Neuronal stem cell (in vitro differentiated cells): ENCODE results near the gene CYP2E1. TPM values are rescaled to one million over a fixed set of nuclear protein-coding genes. Genes with fewer than 3 reads are reported as not detected.

Experiments used
- DNase-seq: peaks from one replicate; pipeline ENCODE4 v3.0.0-alpha.2; 2013; ENCODE audit warnings: low spot score
- H2AFZ ChIP-seq: one replicate; pipeline ENCODE4 v1.6.1; 2013; ENCODE audit warnings: mild to moderate bottlenecking, low read length, inconsistent platforms
- H2AK5ac ChIP-seq: 2 replicates; pipeline ENCODE4 v1.6.1; 2013; ENCODE audit warnings: low read depth, mild to moderate bottlenecking, inconsistent platforms, low read length, moderate library complexity, mixed read lengths
- H2BK120ac ChIP-seq: 2 replicates; pipeline ENCODE4 v1.6.1; 2013; ENCODE audit warnings: low read depth, mild to moderate bottlenecking, inconsistent platforms, low read length, moderate library complexity, mixed read lengths
- H2BK12ac ChIP-seq: one replicate; pipeline ENCODE4 v1.6.1; 2013; ENCODE audit warnings: low read length, inconsistent platforms
- H2BK15ac ChIP-seq: 2 replicates; pipeline ENCODE4 v1.6.1; 2013; ENCODE audit warnings: mild to moderate bottlenecking, low read length, inconsistent platforms, mixed read lengths
- H2BK5ac ChIP-seq: one replicate; pipeline ENCODE4 v1.6.1; 2013; ENCODE audit warnings: inconsistent platforms, mild to moderate bottlenecking, low read length, moderate library complexity
- H3K14ac ChIP-seq: one replicate; pipeline ENCODE4 v1.6.1; 2013; ENCODE audit warnings: low read length, inconsistent platforms
- H3K18ac ChIP-seq: 2 replicates; pipeline ENCODE4 v1.6.1; 2013; ENCODE audit warnings: low read length, inconsistent platforms
- H3K23ac ChIP-seq: 2 replicates; pipeline ENCODE4 v1.6.1; 2013; ENCODE audit warnings: low read depth, mild to moderate bottlenecking, mixed read lengths, low read length, inconsistent platforms; ENCODE audit not compliant: poor library complexity
- H3K27ac ChIP-seq: replicated peaks from 3 replicates; pipeline ENCODE4 v1.5.1; 2013; ENCODE audit warnings: low read length, inconsistent platforms
- H3K27me3 ChIP-seq, 3 experiments: 2 replicates each; pipeline ENCODE4 v1.6.1; 2013; ENCODE audit warnings: low read length in 3 of 3, mild to moderate bottlenecking in 2 of 3, inconsistent platforms in 1 of 3, low read depth in 1 of 3, mixed read lengths in 1 of 3, moderate library complexity in 1 of 3; ENCODE audit not compliant: control insufficient read depth in 3 of 3, insufficient read depth in 3 of 3
- H3K36me3 ChIP-seq, 2 donors: replicated peaks in 1 of 2; 2 replicates each; pipeline ENCODE4 v1.6.1; 2013; ENCODE audit warnings: low read length in 2 of 2; ENCODE audit not compliant: control insufficient read depth in 2 of 2, insufficient read depth in 2 of 2
- H3K4ac ChIP-seq: 2 replicates; pipeline ENCODE4 v1.6.1; 2013; ENCODE audit warnings: inconsistent platforms, mild to moderate bottlenecking, low read length, moderate library complexity
- H3K4me1 ChIP-seq, 2 donors: 1 replicate in 1 of 2; 2 replicates in 1 of 2; pipeline ENCODE4 v1.6.1; 2013; ENCODE audit warnings: low read length in 2 of 2, low read depth in 1 of 2; ENCODE audit not compliant: control insufficient read depth in 2 of 2, insufficient read depth in 1 of 2
- H3K4me2 ChIP-seq: one replicate; pipeline ENCODE4 v1.6.1; 2013; ENCODE audit warnings: mild to moderate bottlenecking, low read length, inconsistent platforms; ENCODE audit not compliant: insufficient read depth, poor library complexity, severe bottlenecking
- H3K4me3 ChIP-seq, 2 donors: 2 replicates each; pipeline ENCODE4 v1.5.1; 2013; ENCODE audit warnings: low read length in 2 of 2, mild to moderate bottlenecking in 2 of 2, inconsistent platforms in 1 of 2, moderate library complexity in 1 of 2
- H3K79me1 ChIP-seq: one replicate; pipeline ENCODE4 v1.6.1; 2013; ENCODE audit warnings: low read depth, mild to moderate bottlenecking, inconsistent platforms, low read length, moderate library complexity
- H3K9ac ChIP-seq: one replicate; pipeline ENCODE4 v1.6.1; 2013; ENCODE audit warnings: mild to moderate bottlenecking, low read depth, low read length, inconsistent platforms; ENCODE audit not compliant: poor library complexity
- H3K9me3 ChIP-seq, 2 donors: replicated peaks in 1 of 2; 2 replicates each; pipeline versions ENCODE3 to v1.6.1; 2013; ENCODE audit warnings: low read length in 2 of 2, mild to moderate bottlenecking in 2 of 2, inconsistent platforms in 1 of 2, low read depth in 1 of 2, mixed read lengths in 1 of 2, moderate library complexity in 1 of 2; ENCODE audit not compliant: control insufficient read depth in 2 of 2, insufficient read depth in 1 of 2
- H4K8ac ChIP-seq: one replicate; pipeline ENCODE4 v1.6.1; 2013; ENCODE audit warnings: low read depth, mild to moderate bottlenecking, inconsistent platforms, low read length, moderate library complexity
- H4K91ac ChIP-seq: one replicate; pipeline ENCODE4 v1.6.1; 2013; ENCODE audit warnings: low read length, low read depth, mild to moderate bottlenecking, inconsistent platforms; ENCODE audit not compliant: poor library complexity
- WGBS, 2 donors: extraction: QIAGEN DNeasy Blood & Tissue Kit; methylation state at CpG; one replicate each; pipeline ENCODE4 v1.1.7; 2013; ENCODE audit warnings: missing lambda C conversion rate in 2 of 2, mixed read lengths in 1 of 2; ENCODE audit not compliant: insufficient read length in 2 of 2, insufficient replicate concordance in 1 of 2; ENCODE audit errors: extremely low coverage in 2 of 2; 5-methylcytosine and 5-hydroxymethylcytosine counted together
- polyA plus RNA-seq, 2 experiments: library from polyadenylated mRNA; stranded (reverse); fragments of 200-250 nt; gene quantifications; one replicate each; pipeline ENCODE4 v1.2.3, GENCODE V29; 2013

CYP2E1 gene
- polyA plus RNA-seq (2013, experiment 1 of 2) = 1.2 TPM
- 0.86 TPM for polyA plus RNA-seq (2013, experiment 2 of 2)

DNA sequence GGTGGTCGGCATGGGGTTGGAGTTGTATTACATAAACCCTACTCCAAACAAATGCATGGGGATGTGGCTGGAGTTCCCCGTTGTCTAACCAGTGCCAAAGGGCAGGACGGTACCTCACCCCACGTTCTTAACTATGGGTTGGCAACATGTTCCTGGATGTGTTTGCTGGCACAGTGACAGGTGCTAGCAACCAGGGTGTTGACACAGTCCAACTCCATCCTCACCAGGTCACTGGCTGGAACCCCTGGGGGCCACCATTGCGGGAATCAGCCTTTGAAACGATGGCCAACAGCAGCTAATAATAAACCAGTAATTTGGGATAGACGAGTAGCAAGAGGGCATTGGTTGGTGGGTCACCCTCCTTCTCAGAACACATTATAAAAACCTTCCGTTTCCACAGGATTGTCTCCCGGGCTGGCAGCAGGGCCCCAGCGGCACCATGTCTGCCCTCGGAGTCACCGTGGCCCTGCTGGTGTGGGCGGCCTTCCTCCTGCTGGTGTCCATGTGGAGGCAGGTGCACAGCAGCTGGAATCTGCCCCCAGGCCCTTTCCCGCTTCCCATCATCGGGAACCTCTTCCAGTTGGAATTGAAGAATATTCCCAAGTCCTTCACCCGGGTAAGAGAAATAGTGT, at the start of gene CYP2E1:
Gene CYP2E1 (plus strand): TSS at position 407 of the 632 bp plus-strand sequence. CDS start 33 bp downstream, at position 440.
- no peak within 1 kb of the TSS for H4K8ac ChIP-seq
- no peaks in the 10 kb centered on the region for H3K79me1 ChIP-seq
- H2BK5ac ChIP-seq = no peak within 1 kb of the TSS
- no peaks in the 10 kb centered on the region for H3K4me1 ChIP-seq
- H3K9me3 ChIP-seq = peaks cover 0 to 41% of the 10 kb centered on the region in 2 donors
- H4K91ac ChIP-seq = no peak within 1 kb of the TSS
- no peak within 1 kb of the TSS for H2AFZ ChIP-seq
- no peak within 1 kb of the TSS for H3K9ac ChIP-seq
- H2BK15ac ChIP-seq = no peak within 1 kb of the TSS
- H2BK120ac ChIP-seq = no peak within 1 kb of the TSS
- peaks cover 0 to 24% (median 0%) of the 10 kb centered on the region in 3 experiments for H3K27me3 ChIP-seq
- H3K4ac ChIP-seq = no peak within 1 kb of the TSS
- H3K27ac ChIP-seq = no peak within 1 kb of the TSS
- H2BK12ac ChIP-seq = no peak within 1 kb of the TSS
- H2AK5ac ChIP-seq = no peak within 1 kb of the TSS
- no CpG with 5 or more reads among the region's 16 CpGs for WGBS, 2 donors
- H3K36me3 ChIP-seq = no peaks in the 10 kb centered on the region
- H3K14ac ChIP-seq = no peak within 1 kb of the TSS
- no peak within 1 kb of the TSS for H3K18ac ChIP-seq
- no peak within 1 kb of the TSS for H3K23ac ChIP-seq
- peak within 1 kb of the TSS in 1 of 2 donors; percentile 3 for H3K4me3 ChIP-seq
- no peak within 1 kb of the TSS for H3K4me2 ChIP-seq
- DNase-seq = no peak

DNA sequence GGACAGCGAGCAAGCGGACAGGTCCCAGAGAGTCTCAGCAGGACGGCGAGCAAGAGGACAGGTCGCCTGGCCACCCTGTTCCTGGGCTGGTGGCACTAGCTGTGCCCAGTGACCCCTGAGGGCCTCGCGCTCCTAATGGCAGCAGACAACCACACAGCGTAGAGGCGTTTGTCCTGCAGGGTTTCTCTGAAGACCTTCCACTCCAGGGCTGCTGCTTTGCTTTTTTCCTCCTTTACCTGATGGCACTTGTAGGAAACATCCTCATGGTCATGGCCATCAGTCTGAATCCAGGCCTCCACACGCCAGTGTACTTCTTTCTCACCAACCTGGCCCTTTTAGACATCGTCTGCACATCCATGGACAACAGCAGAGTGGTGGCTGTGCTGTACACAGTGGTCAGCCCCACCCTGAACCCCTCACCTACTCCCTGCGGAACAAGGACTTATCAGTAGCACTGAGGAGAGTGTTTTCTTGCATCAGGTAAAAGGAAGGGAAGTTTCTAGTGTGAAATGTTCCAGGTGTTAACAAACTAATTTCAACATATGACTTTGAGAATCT, 46.0 kb upstream of the CYP2E1 start:
- no peak overlapping the region for H2AFZ ChIP-seq
- H3K27me3 ChIP-seq = peaks cover 0 to 17% (median 0%) of the 10 kb centered on the region in 3 experiments
- H2BK15ac ChIP-seq = no peak overlapping the region
- WGBS, 2 donors = no CpG with 5 or more reads among the region's 12 CpGs
- no peaks in the 10 kb centered on the region for H3K36me3 ChIP-seq
- H3K9me3 ChIP-seq = peaks cover 5 to 18% of the 10 kb centered on the region in 2 donors
- no peak overlapping the region for H3K4me2 ChIP-seq
- no peak for DNase-seq
- no peak overlapping the region for H3K4ac ChIP-seq
- H3K9ac ChIP-seq = no peak overlapping the region
- no peak overlapping the region for H2AK5ac ChIP-seq
- no peak overlapping the region for H3K14ac ChIP-seq
- H2BK12ac ChIP-seq = no peak overlapping the region
- H2BK5ac ChIP-seq = no peak overlapping the region
- H4K8ac ChIP-seq = no peak overlapping the region
- H2BK120ac ChIP-seq = no peak overlapping the region
- H3K27ac ChIP-seq = no peak overlapping the region
- H4K91ac ChIP-seq = no peak overlapping the region
- H3K79me1 ChIP-seq = no peaks in the 10 kb centered on the region
- H3K4me3 ChIP-seq = no peak overlapping the region
- no peak overlapping the region for H3K23ac ChIP-seq
- no peaks in the 10 kb centered on the region for H3K4me1 ChIP-seq
- H3K18ac ChIP-seq = no peak overlapping the region

DNA sequence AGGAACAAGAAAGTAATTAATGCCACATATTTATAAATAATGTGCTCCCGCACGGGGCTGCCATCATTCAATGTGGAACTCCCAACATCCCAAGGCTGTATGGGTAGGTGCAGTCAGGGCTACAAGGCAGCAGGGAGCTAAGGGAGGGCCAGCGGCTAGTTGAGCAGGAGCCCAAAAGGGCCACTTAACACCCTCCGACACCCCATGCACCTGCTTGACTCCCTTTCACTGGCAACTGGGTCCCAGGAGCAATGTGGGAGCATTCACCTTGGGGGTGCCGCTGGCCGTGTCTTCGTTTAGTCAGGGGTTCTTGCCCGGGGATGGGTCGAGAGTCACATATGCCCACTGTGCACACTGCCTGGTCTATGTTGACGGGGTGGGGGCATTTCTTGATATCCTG, 45.5 kb upstream of the CYP2E1 start:
- H3K27ac ChIP-seq = no peak overlapping the region
- H4K91ac ChIP-seq = no peak overlapping the region
- no CpG with 5 or more reads among the region's 10 CpGs for WGBS, 2 donors
- H3K36me3 ChIP-seq = no peaks in the 10 kb centered on the region
- no peak overlapping the region for H3K23ac ChIP-seq
- no peak overlapping the region for H3K14ac ChIP-seq
- no peak overlapping the region for H2BK5ac ChIP-seq
- peaks cover 0 to 12% (median 0%) of the 10 kb centered on the region in 3 experiments for H3K27me3 ChIP-seq
- H3K9me3 ChIP-seq = peaks cover 5 to 13% of the 10 kb centered on the region in 2 donors
- DNase-seq = no peak
- no peak overlapping the region for H2BK15ac ChIP-seq
- no peak overlapping the region for H2BK120ac ChIP-seq
- H3K18ac ChIP-seq = no peak overlapping the region
- H3K4me1 ChIP-seq = no peaks in the 10 kb centered on the region
- no peak overlapping the region for H3K4me3 ChIP-seq
- H4K8ac ChIP-seq = no peak overlapping the region
- H3K4me2 ChIP-seq = no peak overlapping the region
- H3K9ac ChIP-seq = no peak overlapping the region
- H3K79me1 ChIP-seq = no peaks in the 10 kb centered on the region
- H2AK5ac ChIP-seq = no peak overlapping the region
- no peak overlapping the region for H3K4ac ChIP-seq
- H2BK12ac ChIP-seq = no peak overlapping the region
- H2AFZ ChIP-seq = no peak overlapping the region

DNA sequence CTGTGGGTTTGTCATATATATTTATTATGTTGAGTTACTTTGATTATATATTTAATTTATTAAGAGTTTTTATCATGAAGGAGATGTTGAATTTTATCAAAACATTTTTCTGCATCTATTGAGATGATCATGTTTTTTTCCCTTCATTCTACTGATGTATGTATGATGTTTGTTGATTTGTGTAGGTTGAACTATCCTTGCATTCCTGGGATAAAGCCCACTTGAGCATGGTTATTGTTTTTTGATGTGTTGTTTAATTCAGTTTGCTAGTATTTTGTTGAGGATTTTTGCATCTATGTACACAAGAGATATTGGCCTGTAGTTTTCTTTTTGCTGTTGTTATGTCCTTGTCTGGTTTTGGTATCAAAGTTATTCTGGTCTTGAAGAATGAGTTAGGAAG, 42.3 kb upstream of the CYP2E1 start:
- H3K27ac ChIP-seq = no peak overlapping the region
- H3K4ac ChIP-seq = no peak overlapping the region
- no peak overlapping the region for H3K18ac ChIP-seq
- H3K4me1 ChIP-seq = no peaks in the 10 kb centered on the region
- H2BK120ac ChIP-seq = no peak overlapping the region
- no peaks in the 10 kb centered on the region for H3K36me3 ChIP-seq
- H4K8ac ChIP-seq = no peak overlapping the region
- no peaks in the 10 kb centered on the region for H3K79me1 ChIP-seq
- H4K91ac ChIP-seq = no peak overlapping the region
- H2AK5ac ChIP-seq = no peak overlapping the region
- H3K23ac ChIP-seq = no peak overlapping the region
- H3K14ac ChIP-seq = no peak overlapping the region
- peaks cover 0 to 12% (median 0%) of the 10 kb centered on the region in 3 experiments for H3K27me3 ChIP-seq
- H3K4me2 ChIP-seq = no peak overlapping the region
- H2BK5ac ChIP-seq = no peak overlapping the region
- H3K9me3 ChIP-seq = peaks cover 5 to 30% of the 10 kb centered on the region in 2 donors
- H2AFZ ChIP-seq = no peak overlapping the region
- no peak for DNase-seq
- H2BK12ac ChIP-seq = no peak overlapping the region
- H3K9ac ChIP-seq = no peak overlapping the region
- H2BK15ac ChIP-seq = no peak overlapping the region
- no peak overlapping the region for H3K4me3 ChIP-seq
